Psoas muscle (tissue), 8 donors: ENCODE results near the gene ROR2. TPM values are rescaled to one million over a fixed set of nuclear protein-coding genes. Genes with fewer than 3 reads are reported as not detected.
"Not testable (repeated sequence)": the region's sequence is repeated elsewhere in the genome, so short reads cannot be mapped to it uniquely, and the experiment has no call there.

Experiments used
- ATAC-seq, 4 donors: fragments of 200-7000 bp; cut with Tn5 transposase; one replicate each; pipeline ENCODE4 v1.9.1; 2020; ENCODE audit warnings: moderate library complexity in 3 of 4, mild to moderate bottlenecking in 2 of 4
- DNase-seq, 2 donors: peaks; one replicate each; pipeline ENCODE4 v3.0.0-alpha.2; 2020
- H3K27ac ChIP-seq: fragments of 200-600 bp; one replicate; pipeline ENCODE4 v1.8.0; 2022
- H3K27me3 ChIP-seq, 3 donors: fragments of 200-600 bp in 1 of 3; one replicate each; pipeline versions ENCODE4 v1.6.1 to v1.8.0; 2013 to 2022; ENCODE audit warnings: low read length in 2 of 3, mild to moderate bottlenecking in 2 of 3, moderate library complexity in 1 of 3; ENCODE audit not compliant: insufficient read depth in 3 of 3
- H3K36me3 ChIP-seq, 2 donors: fragments of 200-600 bp in 1 of 2; one replicate each; pipeline versions ENCODE4 v1.6.1 to v1.8.0; 2013 to 2022; ENCODE audit warnings: low read depth in 1 of 2, mild to moderate bottlenecking in 1 of 2, moderate library complexity in 1 of 2; ENCODE audit not compliant: insufficient read depth in 1 of 2
- H3K4me1 ChIP-seq: fragments of 200-600 bp; one replicate; pipeline ENCODE4 v1.8.0; 2022
- H3K4me3 ChIP-seq: fragments of 200-600 bp; one replicate; pipeline ENCODE4 v1.8.0; 2022; ENCODE audit warnings: mild to moderate bottlenecking
- H3K9me3 ChIP-seq: fragments of 200-600 bp; one replicate; pipeline ENCODE4 v1.8.0; 2022
- CTCF ChIP-seq: fragments of 200-600 bp; IDR thresholded peaks from one replicate; pipeline ENCODE4 v1.8.0; 2022; ENCODE audit warnings: antibody characterized with exemption
- WGBS, 3 donors: extraction: QIAGEN DNeasy Blood & Tissue Kit; methylation state at CpG; one replicate each; pipeline versions ENCODE4 v1.1.6 to v1.1.7; 2013; 5-methylcytosine and 5-hydroxymethylcytosine counted together
- intact Hi-C, 2 donors: fragments of 100-400 bp; cut with DNase I; formaldehyde crosslinking; loops; one replicate each; pipeline versions ENCODE4 v1.11.0 to v1.14.2; 2022
- polyA plus RNA-seq, 3 donors: library from polyadenylated mRNA; stranded (reverse); fragments of 200-250 nt; gene quantifications; one replicate each; pipeline ENCODE4 v1.2.3, GENCODE V29; 2013
- total RNA-seq, 4 donors: library from RNA; stranded (reverse); fragmentation: NEBNext Ultra II Directional in 2 of 4; extraction: Animal tissue kit (Norgen Biotek cat#: 25700) in 2 of 4; gene quantifications; one replicate each; pipeline versions ENCODE4 v1.2.1 to v1.2.4, GENCODE V29; 2021 to 2023
- donor health status: healthy with polysubstance abuse.
- donor health status: DM: no; HTN: no; CAD: no; lungs with moderate emphysema.
- donor health status: Bipolar disorder and iron deficiency.
- donor health status: healthy.
- donor health status: DM: yes; HTN: yes; CAD: no.
- donor health status: DM: no; HTN: no; CAD: no.
- donor health status: DM: no; HTN: no; CAD: no.
- donor health status: DM: yes; HTN: yes; CAD: no.

Gene ROR2
- total and polyA plus RNA-seq, 7 donors = 0.05 to 0.52 (median 0.15) TPM

DNA sequence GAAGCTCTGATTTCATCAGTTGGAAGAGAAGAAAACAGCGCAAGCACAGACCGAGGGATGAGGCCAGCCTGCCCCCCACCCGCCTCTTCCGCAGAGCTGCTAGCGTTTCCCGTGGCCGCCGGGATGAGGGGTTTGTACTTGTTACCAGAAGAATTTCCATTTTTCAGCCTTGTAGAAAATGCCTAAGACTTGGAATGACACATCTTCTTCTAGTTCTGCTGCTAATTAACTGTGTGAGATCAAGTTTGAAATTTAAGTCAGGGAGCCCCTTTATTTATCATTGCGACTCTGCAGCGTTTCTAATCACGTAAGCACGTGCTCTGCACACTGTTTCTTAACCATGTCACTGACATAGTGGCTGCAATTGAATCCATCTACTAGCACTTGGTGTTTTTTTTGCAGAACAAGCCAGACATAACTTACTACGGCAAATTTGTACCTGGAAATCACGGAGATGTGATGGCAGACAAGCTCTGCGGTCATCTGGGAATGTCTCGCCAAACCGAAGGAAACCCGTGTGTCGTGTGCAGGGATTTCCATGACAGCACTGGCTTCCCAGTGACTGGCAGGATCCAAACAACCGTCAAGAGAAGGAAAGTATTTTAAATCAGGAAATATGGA is 41.8 kb upstream of the ROR2 start:
- peak overlapping the region; percentile 20 for H3K4me3 ChIP-seq
- H3K9me3 ChIP-seq = no peaks in the 10 kb centered on the region
- no peaks in the 10 kb centered on the region for H3K36me3 ChIP-seq
- no peak for ATAC-seq
- H3K27ac ChIP-seq = no peak overlapping the region
- no peak for TF ChIP-seq CTCF
- intact Hi-C loops = no loop called here
- DNase-seq = no peak
- peaks cover 0 to 7% (median 2%) of the 10 kb centered on the region in 3 donors for H3K27me3 ChIP-seq
- 42 to 46% (median 42%) methylated on average over 20 of the region's 20 CpGs for WGBS, 3 donors
- no peaks in the 10 kb centered on the region for H3K4me1 ChIP-seq

- TF ChIP-seq CTCF = no peak
- Histone ChIP-seq H3K27ac (no peak overlapping the region), H3K27me3 (peaks cover 2 to 7% (median 2%) of the 10 kb centered on the region in 3 donors), H3K36me3 (no peaks in the 10 kb centered on the region), H3K4me3 (no peak overlapping the region), H3K9me3 (no peaks in the 10 kb centered on the region), H3K4me1 (no peaks in the 10 kb centered on the region)
- 89 to 93% (median 91%) methylated on average over 2 of the region's 2 CpGs for WGBS, 3 donors
- ATAC-seq = no peak
- intact Hi-C loops = no loop called here
- no peak for DNase-seq
Observed at GRCh38 chr9:91986248-91986647, 36.2 kb upstream of the ROR2 start.

- Histone ChIP-seq H3K27me3 (peaks cover 2 to 3% (median 2%) of the 10 kb centered on the region in 3 donors), H3K36me3 (no peaks in the 10 kb centered on the region), H3K4me1 (no peaks in the 10 kb centered on the region), H3K27ac (no peak overlapping the region), H3K4me3 (no peak overlapping the region), H3K9me3 (no peaks in the 10 kb centered on the region)
- ATAC-seq (no peak), DNase-seq (no peak)
- intact Hi-C loops = no loop called here
- WGBS, 3 donors = 77 to 91% (median 90%) methylated on average over 2 of the region's 2 CpGs
- TF ChIP-seq CTCF = no peak
Observed at GRCh38 chr9:91985692-91986091, 35.7 kb upstream of the ROR2 start.

DNA sequence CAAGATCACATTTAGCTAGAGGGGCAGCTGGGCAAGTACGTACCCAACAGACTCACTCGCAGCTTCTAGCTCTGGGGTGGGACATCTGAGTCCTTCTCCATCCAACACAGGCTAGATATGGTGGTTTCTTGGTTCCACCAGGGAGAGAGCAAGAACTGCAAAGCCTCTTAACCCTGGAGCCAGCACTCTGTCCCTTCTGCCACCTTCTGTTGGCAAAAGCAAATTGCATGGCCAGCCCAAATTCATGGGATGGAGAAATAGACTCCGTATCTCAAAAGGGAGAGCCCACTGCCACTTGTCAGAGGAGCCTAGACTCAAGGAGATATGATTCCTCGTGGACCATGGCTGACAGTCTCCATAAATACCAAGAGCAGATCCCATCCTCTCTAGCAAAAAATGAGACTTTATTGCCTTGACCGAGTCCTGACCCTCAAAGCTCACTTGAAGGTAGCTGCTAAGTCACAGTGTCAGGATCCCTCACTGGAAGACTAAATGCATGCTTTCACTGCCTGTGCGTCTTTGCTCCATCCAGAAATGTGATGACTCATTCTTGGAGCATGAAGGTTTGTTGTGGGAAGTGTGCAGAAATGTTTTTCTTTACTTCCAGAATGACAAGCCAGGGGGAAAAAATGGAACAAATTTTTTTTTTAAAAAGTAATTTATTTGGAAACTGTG is 28.8 kb upstream of the ROR2 start:
- no peak overlapping the region for H3K27ac ChIP-seq
- H3K4me1 ChIP-seq = no peaks in the 10 kb centered on the region
- no peak for DNase-seq
- H3K4me3 ChIP-seq = no peak overlapping the region
- TF ChIP-seq CTCF = no peak
- WGBS, 3 donors = 52 to 60% (median 53%) methylated on average over 6 of the region's 6 CpGs
- ATAC-seq = no peak
- no peaks in the 10 kb centered on the region for H3K36me3 ChIP-seq
- no peaks in the 10 kb centered on the region for H3K9me3 ChIP-seq
- H3K27me3 ChIP-seq = peaks cover 0 to 2% (median 0%) of the 10 kb centered on the region in 3 donors
- intact Hi-C loops = no loop called here

- DNase-seq, H3K9me3 ChIP-seq, ATAC-seq, H3K4me3 ChIP-seq, H3K4me1 ChIP-seq, H3K27ac ChIP-seq, intact Hi-C loops, H3K36me3 ChIP-seq, H3K27me3 ChIP-seq: not testable (repeated sequence)
- 95 to 100% (median 96%) methylated on average over 2 of the region's 2 CpGs for WGBS, 3 donors
Observed at GRCh38 chr9:91975254-91975653, 25.2 kb upstream of the ROR2 start.
